Activated naive CD8-positive, alpha-beta T cell treated with anti-CD3 and anti-CD28 coated beads, Interleukin-2, amount 50 U/mL, for 24 hours (primary cell): ENCODE measurements around the gene DISP3.

Experiments
- ATAC-seq: fragments of 150-1000 bp; cut with Tn5 transposase; one replicate; pipeline ENCODE4 v1.10.0; 2021
- DNase-seq: peaks from one replicate; pipeline ENCODE4 v3.0.0; 2021
- H3K27ac Mint-ChIP-seq: one replicate; pipeline ENCODE4 v1.8.0; 2021; ENCODE audit warnings: mild to moderate bottlenecking, mixed read lengths
- H3K27me3 Mint-ChIP-seq: one replicate; pipeline ENCODE4 v1.8.0; 2021; ENCODE audit warnings: mixed read lengths
- H3K36me3 Mint-ChIP-seq: one replicate; pipeline ENCODE4 v1.8.0; 2021; ENCODE audit warnings: low read depth, mixed read lengths
- H3K4me1 Mint-ChIP-seq: one replicate; pipeline ENCODE4 v1.8.0; 2021; ENCODE audit warnings: mixed read lengths
- H3K4me3 Mint-ChIP-seq: one replicate; pipeline ENCODE4 v1.8.0; 2021; ENCODE audit warnings: mild to moderate bottlenecking, moderate library complexity, mixed read lengths
- H3K9me3 Mint-ChIP-seq: one replicate; pipeline ENCODE4 v1.8.0; 2021; ENCODE audit warnings: mixed read lengths

DISP3 gene

GRCh38 chr1:11478571-11479374 is at the start of gene DISP3:
TSS of gene DISP3 (plus strand) at chr1:11479155. CDS start at chr1:11500993, 21,838 bp downstream.
- peaks cover 42% of the 10 kb centered on the region for H3K27me3 Mint-ChIP-seq
- DNase-seq (peak; percentile 85), ATAC-seq (peak; percentile 78)
- H3K36me3 Mint-ChIP-seq = no peaks in the 10 kb centered on the region
- H3K4me3 Mint-ChIP-seq = peak within 1 kb of the TSS; percentile 57
- peaks cover 9% of the 10 kb centered on the region for H3K4me1 Mint-ChIP-seq
- H3K9me3 Mint-ChIP-seq = no peaks in the 10 kb centered on the region
- no peak within 1 kb of the TSS for H3K27ac Mint-ChIP-seq

- Mint-ChIP-seq H3K27me3 (no peaks in the 10 kb centered on the region), H3K4me3 (no peak overlapping the region), H3K4me1 (no peaks in the 10 kb centered on the region), H3K9me3 (no peaks in the 10 kb centered on the region), H3K36me3 (no peaks in the 10 kb centered on the region), H3K27ac (no peak overlapping the region)
- ATAC-seq (no peak), DNase-seq (no peak)
Measured at GRCh38 chr1:11429226-11429625, 49.7 kb upstream of the DISP3 start.

GRCh38 chr1:11429935-11430334 is 49.0 kb upstream of the DISP3 start:
- H3K4me3 Mint-ChIP-seq = no peak overlapping the region
- H3K27me3 Mint-ChIP-seq = no peaks in the 10 kb centered on the region
- H3K9me3 Mint-ChIP-seq = no peaks in the 10 kb centered on the region
- no peak overlapping the region for H3K27ac Mint-ChIP-seq
- ATAC-seq (no peak), DNase-seq (no peak)
- H3K36me3 Mint-ChIP-seq = no peaks in the 10 kb centered on the region
- H3K4me1 Mint-ChIP-seq = no peaks in the 10 kb centered on the region

- Mint-ChIP-seq H3K4me1 (peaks cover 3% of the 10 kb centered on the region), H3K36me3 (no peaks in the 10 kb centered on the region), H3K4me3 (no peak overlapping the region), H3K27ac (no peak overlapping the region), H3K9me3 (no peaks in the 10 kb centered on the region), H3K27me3 (no peaks in the 10 kb centered on the region)
- ATAC-seq (no peak), DNase-seq (no peak)
Measured at GRCh38 chr1:11431941-11432507, 46.9 kb upstream of the DISP3 start.

- Mint-ChIP-seq H3K27me3 (no peaks in the 10 kb centered on the region), H3K36me3 (no peaks in the 10 kb centered on the region), H3K4me3 (no peak overlapping the region), H3K4me1 (peaks cover 3% of the 10 kb centered on the region), H3K9me3 (no peaks in the 10 kb centered on the region), H3K27ac (no peak overlapping the region)
- DNase-seq = no peak
- ATAC-seq = no peak
Measured at GRCh38 chr1:11432526-11432925, 46.4 kb upstream of the DISP3 start.

GRCh38 chr1:11434501-11434900 is 44.5 kb upstream of the DISP3 start:
- Mint-ChIP-seq H3K27me3 (no peaks in the 10 kb centered on the region), H3K36me3 (no peaks in the 10 kb centered on the region), H3K9me3 (no peaks in the 10 kb centered on the region), H3K4me3 (no peak overlapping the region), H3K4me1 (peaks cover 3% of the 10 kb centered on the region), H3K27ac (no peak overlapping the region)
- DNase-seq = no peak
- ATAC-seq = no peak

- Mint-ChIP-seq H3K27me3 (peaks cover 3% of the 10 kb centered on the region), H3K9me3 (no peaks in the 10 kb centered on the region), H3K27ac (no peak overlapping the region), H3K4me1 (peaks cover 3% of the 10 kb centered on the region), H3K36me3 (no peaks in the 10 kb centered on the region), H3K4me3 (no peak overlapping the region)
- no peak for ATAC-seq
- no peak for DNase-seq
Measured at GRCh38 chr1:11434926-11435325, 44.0 kb upstream of the DISP3 start.

- peaks cover 15% of the 10 kb centered on the region for H3K27me3 Mint-ChIP-seq
- no peak overlapping the region for H3K4me3 Mint-ChIP-seq
- H3K9me3 Mint-ChIP-seq = no peaks in the 10 kb centered on the region
- ATAC-seq (no peak), DNase-seq (no peak)
- no peaks in the 10 kb centered on the region for H3K36me3 Mint-ChIP-seq
- H3K4me1 Mint-ChIP-seq = peaks cover 3% of the 10 kb centered on the region
- H3K27ac Mint-ChIP-seq = no peak overlapping the region
Measured at GRCh38 chr1:11438996-11439395, 40.0 kb upstream of the DISP3 start.

GRCh38 chr1:11441211-11441952 is 37.6 kb upstream of the DISP3 start:
- no peak overlapping the region for H3K4me3 Mint-ChIP-seq
- H3K27me3 Mint-ChIP-seq = peaks cover 15% of the 10 kb centered on the region

GRCh38 chr1:11443043-11443442 is 35.9 kb upstream of the DISP3 start:
- Mint-ChIP-seq H3K27ac (no peak overlapping the region), H3K4me1 (no peaks in the 10 kb centered on the region), H3K36me3 (no peaks in the 10 kb centered on the region), H3K27me3 (peaks cover 15% of the 10 kb centered on the region), H3K4me3 (no peak overlapping the region), H3K9me3 (no peaks in the 10 kb centered on the region)
- no peak for DNase-seq
- no peak for ATAC-seq

More at GRCh38 chr1:11441211-11441952, 37.6 kb upstream of the DISP3 start:
- no peak for ATAC-seq
- H3K9me3 Mint-ChIP-seq = no peaks in the 10 kb centered on the region
- H3K27ac Mint-ChIP-seq = no peak overlapping the region
- H3K36me3 Mint-ChIP-seq = no peaks in the 10 kb centered on the region
- DNase-seq = no peak
- H3K4me1 Mint-ChIP-seq = no peaks in the 10 kb centered on the region

GRCh38 chr1:11443961-11444658 is 34.8 kb upstream of the DISP3 start:
- no peak overlapping the region for H3K27ac Mint-ChIP-seq
- no peaks in the 10 kb centered on the region for H3K9me3 Mint-ChIP-seq
- H3K36me3 Mint-ChIP-seq = no peaks in the 10 kb centered on the region
- no peak overlapping the region for H3K4me3 Mint-ChIP-seq
- ATAC-seq (no peak), DNase-seq (no peak)
- peaks cover 15% of the 10 kb centered on the region for H3K27me3 Mint-ChIP-seq
- no peaks in the 10 kb centered on the region for H3K4me1 Mint-ChIP-seq

GRCh38 chr1:11444907-11445306 is 34.0 kb upstream of the DISP3 start:
- no peaks in the 10 kb centered on the region for H3K36me3 Mint-ChIP-seq
- DNase-seq (no peak), ATAC-seq (no peak)
- H3K4me3 Mint-ChIP-seq = no peak overlapping the region
- no peak overlapping the region for H3K27ac Mint-ChIP-seq
- H3K27me3 Mint-ChIP-seq = peaks cover 12% of the 10 kb centered on the region
- H3K4me1 Mint-ChIP-seq = no peaks in the 10 kb centered on the region
- no peaks in the 10 kb centered on the region for H3K9me3 Mint-ChIP-seq

- peaks cover 4% of the 10 kb centered on the region for H3K27me3 Mint-ChIP-seq
- no peaks in the 10 kb centered on the region for H3K9me3 Mint-ChIP-seq
- ATAC-seq (no peak), DNase-seq (no peak)
- H3K4me1 Mint-ChIP-seq = no peaks in the 10 kb centered on the region
- H3K27ac Mint-ChIP-seq = no peak overlapping the region
- no peaks in the 10 kb centered on the region for H3K36me3 Mint-ChIP-seq
- H3K4me3 Mint-ChIP-seq = no peak overlapping the region
Measured at GRCh38 chr1:11447903-11448302, 31.1 kb upstream of the DISP3 start.

- H3K27ac Mint-ChIP-seq = no peak overlapping the region
- peaks cover 4% of the 10 kb centered on the region for H3K27me3 Mint-ChIP-seq
- no peaks in the 10 kb centered on the region for H3K4me1 Mint-ChIP-seq
- no peak overlapping the region for H3K4me3 Mint-ChIP-seq
- DNase-seq (no peak), ATAC-seq (no peak)
- H3K9me3 Mint-ChIP-seq = no peaks in the 10 kb centered on the region
- no peaks in the 10 kb centered on the region for H3K36me3 Mint-ChIP-seq
Measured at GRCh38 chr1:11448373-11449099, 30.4 kb upstream of the DISP3 start.
